A549 (cell line): ENCODE measurements around the gene NRXN3. TPM values are rescaled to one million over a fixed set of nuclear protein-coding genes. Genes with fewer than 3 reads are reported as not detected.

Experiments used
- ATAC-seq, 2 experiments: fragments of 200-7000 bp in 1 of 2; fragments of >200 bp in 1 of 2; cut with Nextera tagmentation in 1 of 2; cut with Tn5 transposase in 1 of 2; 3 replicates each; pipeline versions ENCODE4 v1.8.0 to v1.9.1; 2018 to 2020; ENCODE audit warnings: mild to moderate bottlenecking in 1 of 2, moderate library complexity in 1 of 2
- CTCF ChIA-PET: fragments of 300-600 bp; sonication (Branson Sonifier 250); formaldehyde crosslinking; extraction: SDS; loops from one replicate; lab custom pipeline; 2021; ENCODE audit warnings: antibody characterized with exemption, inconsistent platforms; lab: Yijun Ruan, JAX
- POLR2A ChIA-PET: fragments of 350-600 bp; formaldehyde crosslinking; extraction: SDS; loops from one replicate; lab custom pipeline; 2021; ENCODE audit warnings: antibody characterized with exemption, inconsistent platforms; lab: Yijun Ruan, JAX
- DNase-seq, 2 experiments: peaks; one replicate each; pipeline versions ENCODE4 v3.0.0 to v3.0.0-alpha.2; 2011 to 2016; ENCODE audit warnings: low read depth in 1 of 2, low spot score in 1 of 2
- FAIRE-seq: peaks from 2 replicates; lab custom pipeline; 2011; peaks lifted over from hg19 to GRCh38; lab: Jason Lieb, UNC
- H3K27ac ChIP-seq, 2 experiments: fragments of >200 bp; sonication (Bioruptor Twin); formaldehyde crosslinking; 3 replicates each; pipeline ENCODE4 v1.5.1; 2016 to 2017
- H3K4me1 ChIP-seq: fragments of >200 bp; sonication (Bioruptor Twin); formaldehyde crosslinking; 3 replicates; pipeline ENCODE4 v1.6.1; 2016
- H3K4me2 ChIP-seq: fragments of >200 bp; sonication (Bioruptor Twin); formaldehyde crosslinking; 3 replicates; pipeline ENCODE4 v1.6.1; 2016
- H3K4me3 ChIP-seq: fragments of >200 bp; sonication (Bioruptor Twin); formaldehyde crosslinking; 3 replicates; pipeline ENCODE4 v1.5.1; 2016
- H3K9me3 ChIP-seq: fragments of >200 bp; sonication (Bioruptor Twin); formaldehyde crosslinking; 3 replicates; pipeline ENCODE4 v1.6.1; 2016
- ATOH8 ChIP-seq: fragments of 250-450 bp; sonication (Bioruptor Pico); IDR thresholded peaks from 2 replicates; pipeline ENCODE4 v1.5.0; 2020; ENCODE audit warnings: low read depth, mild to moderate bottlenecking, moderate library complexity
- BHLHE40 ChIP-seq: IDR thresholded peaks from 2 replicates; pipeline ENCODE4 v1.6.1; 2012; ENCODE audit warnings: low read depth, low read length, inconsistent platforms
- CBX8 ChIP-seq: fragments of 200-600 bp; sonication (generic); IDR thresholded peaks from 2 replicates; pipeline ENCODE4 v1.6.1; 2016
- CHD2 ChIP-seq: fragments of 150-350 bp; IDR thresholded peaks from 2 replicates; pipeline ENCODE4 v1.6.1; 2014; ENCODE audit warnings: low read length; ENCODE audit not compliant: partially characterized antibody
- CHD4 ChIP-seq: fragments of 200-600 bp; sonication (generic); IDR thresholded peaks from 2 replicates; pipeline ENCODE4 v1.6.1; 2016; ENCODE audit warnings: antibody characterized with exemption, mild to moderate bottlenecking, borderline replicate concordance
- CTCF ChIP-seq: fragments of >200 bp; sonication (Bioruptor Twin); formaldehyde crosslinking; IDR thresholded peaks from 3 replicates; pipeline ENCODE4 v1.5.1; 2016
- EHF ChIP-seq: fragments of 250-450 bp; sonication (Bioruptor Pico); IDR thresholded peaks from 2 replicates; pipeline ENCODE4 v1.5.0; 2020; ENCODE audit warnings: mild to moderate bottlenecking
- EP300 ChIP-seq, 2 experiments: fragments of >200 bp; sonication (Bioruptor Twin); formaldehyde crosslinking; IDR thresholded peaks; 2 replicates in 1 of 2; 3 replicates in 1 of 2; pipeline ENCODE4 v1.6.1; 2016 to 2017
- ESRRA ChIP-seq: fragments of 150-350 bp; IDR thresholded peaks from 2 replicates; pipeline ENCODE4 v1.6.1; 2014; ENCODE audit warnings: mild to moderate bottlenecking, low read length, borderline replicate concordance
- HES2 ChIP-seq: fragments of >200 bp; sonication (Bioruptor Twin); formaldehyde crosslinking; IDR thresholded peaks from 2 replicates; pipeline ENCODE4 v1.6.1; 2016
- HMGXB4 ChIP-seq: fragments of 250-450 bp; sonication (Bioruptor Pico); IDR thresholded peaks from 2 replicates; pipeline ENCODE4 v1.5.0; 2021; ENCODE audit warnings: mild to moderate bottlenecking, moderate library complexity, borderline replicate concordance
- JUN ChIP-seq, 2 experiments: fragments of >200 bp; sonication (Bioruptor Twin); formaldehyde crosslinking; IDR thresholded peaks; 2 replicates in 1 of 2; 3 replicates in 1 of 2; pipeline ENCODE4 v1.6.1; 2016 to 2017
- JUNB ChIP-seq: fragments of >200 bp; sonication (Bioruptor Twin); formaldehyde crosslinking; IDR thresholded peaks from 2 replicates; pipeline ENCODE4 v1.6.1; 2016
- KDM5A ChIP-seq: fragments of 200-600 bp; sonication (generic); IDR thresholded peaks from 2 replicates; pipeline ENCODE4 v1.6.1; 2016; ENCODE audit warnings: antibody characterized with exemption, mild to moderate bottlenecking
- MAX ChIP-seq: IDR thresholded peaks from 2 replicates; pipeline ENCODE4 v1.6.1; 2012
- MYC ChIP-seq: IDR thresholded peaks from 2 replicates; pipeline ENCODE4 v1.6.1; 2012; ENCODE audit warnings: mild to moderate bottlenecking, inconsistent platforms, low read length, improper control_type of control experiment, borderline replicate concordance
- PBX3 ChIP-seq: IDR thresholded peaks from 2 replicates; pipeline ENCODE4 v1.6.1; 2012
- POLR2A ChIP-seq: IDR thresholded peaks from 2 replicates; pipeline ENCODE4 v1.6.1; 2012; ENCODE audit warnings: mild to moderate bottlenecking, low read length
- RAD21 ChIP-seq, 2 experiments: fragments of >200 bp in 1 of 2; sonication (Bioruptor Twin) in 1 of 2; formaldehyde crosslinking in 1 of 2; IDR thresholded peaks in 1 of 2; conservative IDR thresholded peaks in 1 of 2; 2 replicates in 1 of 2; 3 replicates in 1 of 2; pipeline ENCODE4 v1.6.1; 2012 to 2018; ENCODE audit warnings: inconsistent platforms in 1 of 2
- RARB ChIP-seq: fragments of 250-450 bp; sonication (Bioruptor Pico); IDR thresholded peaks from 2 replicates; pipeline ENCODE4 v1.8.0; 2021; ENCODE audit warnings: mild to moderate bottlenecking, moderate library complexity
- RNF2 ChIP-seq: fragments of 200-600 bp; sonication (generic); IDR thresholded peaks from 2 replicates; pipeline ENCODE4 v1.6.1; 2016; ENCODE audit warnings: low read depth, mild to moderate bottlenecking, antibody characterized with exemption, moderate library complexity, borderline replicate concordance
- SREBF2 ChIP-seq: fragments of 450-650 bp; IDR thresholded peaks from 2 replicates; pipeline ENCODE4 v1.6.1; 2014; ENCODE audit warnings: mild to moderate bottlenecking, moderate library complexity
- TFCP2L1 ChIP-seq: fragments of 250-450 bp; sonication (Bioruptor Pico); IDR thresholded peaks from 2 replicates; pipeline ENCODE4 v1.5.0; 2021; ENCODE audit warnings: mild to moderate bottlenecking
- ZFP36 ChIP-seq: fragments of 450-650 bp; IDR thresholded peaks from 2 replicates; pipeline ENCODE4 v1.6.1; 2014; ENCODE audit warnings: borderline replicate concordance; ENCODE audit not compliant: partially characterized antibody
- ZSCAN20 ChIP-seq: fragments of 250-450 bp; sonication (Bioruptor Pico); IDR thresholded peaks from 2 replicates; pipeline ENCODE4 v1.8.0; 2022; ENCODE audit warnings: mild to moderate bottlenecking, moderate library complexity
- WGBS: methylation state at CpG from one replicate; pipeline ENCODE4 v1.1.6; 2017; ENCODE audit errors: missing lambda C conversion rate; 5-methylcytosine and 5-hydroxymethylcytosine counted together
- polyA plus RNA-seq, 4 experiments: library from polyadenylated mRNA; depleted of rRNA in 3 of 4; stranded (reverse); fragments of >200 nt; fragmentation: RNase III in 1 of 4; extraction: RNeasy Plus Mini Kit Qiagen cat#74134 plus additional on column Dnase treatment in 1 of 4; gene quantifications; 2 replicates in 3 of 4; 3 replicates in 1 of 4; pipeline ENCODE4 v1.2.3, GENCODE V29; 2011 to 2017

The NRXN3 gene
- polyA plus RNA-seq, 2 of the 4 experiments (the other 2 are of a cell fraction): 0.62 to 2.3 TPM

GRCh38 chr14:78592616-78593219 is 422.5 kb downstream of the NRXN3 start:
- ChIA-PET POLR2A (no interaction called here), CTCF (interaction anchor here (2.3 kb wide), 1 partner anchor 26 kb away, joined by 8 read pairs; no protein-coding TSS in a partner anchor)
- no peaks in the 10 kb centered on the region for H3K4me1 ChIP-seq
- H3K4me2 ChIP-seq: no peak overlapping the region
- TF ChIP-seq JUN (IDR thresholded peaks at IDR 0.05): no peak
- no peak for TF ChIP-seq RAD21 (conservative IDR thresholded peaks at IDR 0.05 in 1 of 2, IDR thresholded peaks at IDR 0.05 in 1 of 2)
- TF ChIP-seq HES2: no peak
- no peak for TF ChIP-seq EP300 (IDR thresholded peaks at IDR 0.05)
- no peak for TF ChIP-seq KDM5A
- TF ChIP-seq MAX: no peak
- TF ChIP-seq HMGXB4 (CRISPR knock-in tag): no peak
- TF ChIP-seq ESRRA: no peak
- TF ChIP-seq CHD2: no peak
- TF ChIP-seq ZFP36: no peak
- TF ChIP-seq RARB (CRISPR knock-in tag): no peak
- TF ChIP-seq, all 56 proteins: peak for 0
- FAIRE-seq (no peak), ATAC-seq (no peak), DNase-seq (no peak)
- Histone ChIP-seq H3K27ac (no peak overlapping the region), H3K9me3 (no peaks in the 10 kb centered on the region), H3K4me3 (no peak overlapping the region)
- 58% methylated on average over 13 of the region's 13 CpGs for WGBS

- Histone ChIP-seq H3K4me2 (no peak overlapping the region), H3K9me3 (no peaks in the 10 kb centered on the region), H3K27ac (no peak overlapping the region), H3K4me3 (no peak overlapping the region), H3K4me1 (no peaks in the 10 kb centered on the region)
- no peak for TF ChIP-seq TFCP2L1 (CRISPR knock-in tag)
- TF ChIP-seq RNF2: no peak
- TF ChIP-seq POLR2A: no peak
- no peak for TF ChIP-seq CHD4
- TF ChIP-seq CHD2: no peak
- no peak for TF ChIP-seq BHLHE40
- no peak for TF ChIP-seq ZSCAN20 (CRISPR knock-in tag)
- TF ChIP-seq JUNB: no peak
- TF ChIP-seq ATOH8 (CRISPR knock-in tag): no peak
- no peak for TF ChIP-seq CBX8
- no peak for TF ChIP-seq SREBF2
- TF ChIP-seq MYC: no peak
- TF ChIP-seq ESRRA: no peak
- no peak for TF ChIP-seq CTCF
- no peak for TF ChIP-seq PBX3
- no peak for TF ChIP-seq RAD21 (conservative IDR thresholded peaks at IDR 0.05 in 1 of 2, IDR thresholded peaks at IDR 0.05 in 1 of 2)
- TF ChIP-seq EHF (CRISPR knock-in tag): no peak
- POLR2A ChIA-PET: no interaction called here
- DNase-seq (no peak), ATAC-seq (no peak), FAIRE-seq (no peak)
- CTCF ChIA-PET: interaction anchor here (2.3 kb wide), 1 partner anchor 28 kb away, joined by 8 read pairs; no protein-coding TSS in a partner anchor
- 8% methylated on average over 11 of the region's 11 CpGs for WGBS
Measured at GRCh38 chr14:78593949-78594348, 423.8 kb downstream of the NRXN3 start.
